GM23338 (cell line): ENCODE data around the gene CD247. TPM values are rescaled to one million over a fixed set of nuclear protein-coding genes. Genes with fewer than 3 reads are reported as not detected.

Experiments used
- ATAC-seq: fragments of 200-7000 bp; cut with Tn5 transposase; 3 replicates; pipeline ENCODE4 v1.9.1; 2020
- DNase-seq: peaks from one replicate; pipeline ENCODE4 v3.0.0-alpha.2; 2015; ENCODE audit warnings: low spot score
- H2AFZ ChIP-seq: fragments of 200-600 bp; sonication (generic); 2 replicates; pipeline ENCODE4 v1.8.0; 2016; ENCODE audit warnings: antibody characterized with exemption, mild to moderate bottlenecking, moderate library complexity
- H3F3A ChIP-seq: fragments of 200-600 bp; sonication (generic); replicated peaks from 2 replicates; pipeline ENCODE4 v1.8.0; 2017; ENCODE audit warnings: antibody characterized with exemption, mixed run types, low read depth
- H3K27ac ChIP-seq: fragments of 200-600 bp; sonication (generic); 2 replicates; pipeline ENCODE4 v1.6.1; 2016; ENCODE audit warnings: low read depth
- H3K27me3 ChIP-seq: fragments of 200-600 bp; sonication (generic); 2 replicates; pipeline ENCODE4 v1.8.0; 2016; ENCODE audit warnings: mild to moderate bottlenecking, mixed run types, moderate library complexity; ENCODE audit not compliant: insufficient read depth
- H3K36me3 ChIP-seq: fragments of 200-600 bp; sonication (generic); 2 replicates; pipeline ENCODE4 v1.8.0; 2016; ENCODE audit warnings: mild to moderate bottlenecking; ENCODE audit not compliant: insufficient read depth
- H3K4me1 ChIP-seq: fragments of 200-600 bp; sonication (generic); 2 replicates; pipeline ENCODE4 v1.8.0; 2016; ENCODE audit warnings: mild to moderate bottlenecking, moderate library complexity; ENCODE audit not compliant: insufficient read depth
- H3K4me2 ChIP-seq: fragments of 200-600 bp; sonication (generic); 2 replicates; pipeline ENCODE4 v1.7.1; 2017; ENCODE audit warnings: mixed run types
- H3K4me3 ChIP-seq: fragments of 200-600 bp; sonication (generic); 2 replicates; pipeline ENCODE4 v1.6.1; 2016; ENCODE audit warnings: mixed run types
- H3K79me2 ChIP-seq: fragments of 200-600 bp; sonication (generic); replicated peaks from 2 replicates; pipeline ENCODE4 v1.8.0; 2017; ENCODE audit warnings: mild to moderate bottlenecking; ENCODE audit not compliant: insufficient read depth
- H3K9me2 ChIP-seq: fragments of 200-600 bp; sonication (generic); 2 replicates; pipeline ENCODE4 v1.8.0; 2017; ENCODE audit not compliant: insufficient read depth
- H4K20me1 ChIP-seq: fragments of 200-600 bp; sonication (generic); replicated peaks from 2 replicates; pipeline ENCODE4 v1.8.0; 2017; ENCODE audit warnings: mild to moderate bottlenecking; ENCODE audit not compliant: insufficient read depth
- H3K27ac Mint-ChIP-seq: 2 replicates; pipeline ENCODE4 v1.8.0; 2020; ENCODE audit warnings: inconsistent platforms, mild to moderate bottlenecking, moderate library complexity, mixed read lengths
- H3K27me3 Mint-ChIP-seq: 3 replicates; pipeline ENCODE4 v1.8.0; 2022; ENCODE audit warnings: low read depth, mild to moderate bottlenecking, moderate library complexity, mixed read lengths, inconsistent platforms; ENCODE audit not compliant: insufficient read depth, poor library complexity
- H3K36me3 Mint-ChIP-seq: 3 replicates; pipeline ENCODE4 v1.8.0; 2021; ENCODE audit warnings: low read depth, mild to moderate bottlenecking, inconsistent platforms, moderate library complexity, mixed read lengths
- H3K4me1 Mint-ChIP-seq: 3 replicates; pipeline ENCODE4 v1.8.0; 2020; ENCODE audit warnings: mild to moderate bottlenecking, inconsistent platforms, mixed read lengths
- H3K4me3 Mint-ChIP-seq: 3 replicates; pipeline ENCODE4 v1.8.0; 2021; ENCODE audit warnings: moderate library complexity, mild to moderate bottlenecking, inconsistent platforms, mixed read lengths
- H3K9me3 Mint-ChIP-seq: 3 replicates; pipeline ENCODE4 v1.8.0; 2020; ENCODE audit warnings: moderate library complexity, mild to moderate bottlenecking, inconsistent platforms, mixed read lengths
- CREB1 ChIP-seq: fragments of 250-450 bp; sonication (Bioruptor Pico); IDR thresholded peaks from 2 replicates; pipeline ENCODE4 v1.5.0; 2020; ENCODE audit warnings: low read depth, mild to moderate bottlenecking, moderate library complexity
- ETS1 ChIP-seq: IDR thresholded peaks from 2 replicates; pipeline ENCODE4 v1.6.1; 2016; ENCODE audit warnings: antibody characterized with exemption
- EZH2phosphoT487 ChIP-seq: fragments of 200-600 bp; sonication (generic); IDR thresholded peaks from one replicate; pipeline ENCODE4 v1.8.1; 2018; ENCODE audit warnings: antibody characterized with exemption; ENCODE audit not compliant: unreplicated experiment
- NANOG ChIP-seq: IDR thresholded peaks from 2 replicates; pipeline ENCODE4 v1.6.1; 2016; ENCODE audit warnings: antibody characterized with exemption, borderline replicate concordance
- REST ChIP-seq: IDR thresholded peaks from one replicate; pipeline ENCODE4 v1.6.1; 2018; ENCODE audit warnings: antibody characterized with exemption; ENCODE audit not compliant: unreplicated experiment
- STAT1 ChIP-seq: IDR thresholded peaks from one replicate; pipeline ENCODE4 v1.6.1; 2016; ENCODE audit warnings: antibody characterized with exemption; ENCODE audit not compliant: unreplicated experiment
- ZNF114 ChIP-seq: fragments of 250-450 bp; sonication (Bioruptor Pico); IDR thresholded peaks from 2 replicates; pipeline ENCODE4 v1.5.0; 2020; ENCODE audit warnings: mild to moderate bottlenecking, moderate library complexity
- polyA plus RNA-seq: library from polyadenylated mRNA; unstranded; fragments of >200 nt; fragmentation: Nextera tagmentation; extraction: Ambion mirVana; gene quantifications from 2 replicates; pipeline ENCODE4 v1.2.1, GENCODE V29; 2016
- total RNA-seq: library from RNA; depleted of rRNA; stranded (reverse); fragments of >200 nt; shearing (Covaris generic); gene quantifications from 2 replicates; pipeline ENCODE4 v1.2.3, GENCODE V29; 2014
- TF ChIP-seq, protein P1 (sequence below), 2 experiments: fragments of 200-600 bp in 1 of 2; sonication (generic) in 1 of 2; conservative IDR thresholded peaks; 2 replicates each; pipeline versions ENCODE4 v1.5.1 to v1.6.1; 2016 to 2017; ENCODE audit warnings: antibody characterized with exemption in 2 of 2, low read depth in 2 of 2, mild to moderate bottlenecking in 2 of 2, moderate library complexity in 1 of 2

Gene CD247
- total and polyA plus RNA-seq, 2 experiments from 2014 or later = 1.2 to 1.4 TPM

DNA sequence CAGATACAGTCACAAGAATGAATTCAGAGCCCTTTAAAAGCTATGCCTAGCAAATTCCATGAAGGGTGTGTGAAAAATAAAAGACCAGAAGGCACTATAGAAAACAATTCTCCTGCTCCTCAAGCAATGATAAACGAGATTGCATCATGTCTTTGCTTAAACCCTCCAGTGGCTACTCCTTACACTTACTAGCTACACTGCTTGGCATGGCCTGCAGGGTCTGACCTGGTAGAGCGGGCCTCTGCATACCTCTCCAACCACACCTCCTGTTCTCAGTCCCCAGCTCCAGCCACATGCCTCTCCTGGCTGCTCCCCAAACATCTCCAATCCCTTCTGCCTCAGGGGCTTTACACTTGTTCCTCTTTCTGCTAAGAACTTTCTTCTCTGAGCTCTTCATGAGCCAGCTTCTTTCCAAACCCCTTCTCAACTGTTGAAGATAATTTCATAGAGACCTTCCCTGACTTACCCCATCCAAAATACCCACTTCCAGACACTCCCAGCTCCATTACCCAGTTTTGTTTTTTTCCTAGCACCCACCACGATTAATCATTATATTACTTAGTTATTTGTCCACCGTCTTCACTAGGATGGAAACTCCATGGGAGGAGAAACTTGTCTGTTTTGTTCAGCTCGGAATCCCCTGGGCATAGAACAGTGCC, 46.4 kb upstream of the CD247 start:
- H4K20me1 ChIP-seq = no peaks in the 10 kb centered on the region

GRCh38 chr1:167563579-167564246, 45.4 kb upstream of the CD247 start:
- peaks cover 13% of the 10 kb centered on the region; the same call in 2 of the 3 replicates for H3K4me1 Mint-ChIP-seq
- H3K9me2 ChIP-seq = no peaks in the 10 kb centered on the region
- no peak overlapping the region for H3K27ac Mint-ChIP-seq
- peaks cover 7% of the 10 kb centered on the region; the same call in 1 of the 2 replicates for H3K4me1 ChIP-seq
- H3F3A ChIP-seq = no peaks in the 10 kb centered on the region
- H3K4me2 ChIP-seq = no peak overlapping the region
- H3K27ac ChIP-seq = no peak overlapping the region
- peak overlapping the region; percentile 93; the same call in 1 of the 2 replicates for H2AFZ ChIP-seq
- H3K4me3 Mint-ChIP-seq = no peak overlapping the region
- no peaks in the 10 kb centered on the region for H3K27me3 ChIP-seq
- no peaks in the 10 kb centered on the region for H4K20me1 ChIP-seq
- H3K79me2 ChIP-seq = no peaks in the 10 kb centered on the region
- no peak for DNase-seq
- no peaks in the 10 kb centered on the region for H3K36me3 ChIP-seq
- H3K4me3 ChIP-seq = no peak overlapping the region
- no peaks in the 10 kb centered on the region for H3K36me3 Mint-ChIP-seq
- H3K9me3 Mint-ChIP-seq = no peaks in the 10 kb centered on the region
- ATAC-seq = no peak
- peaks cover 1% of the 10 kb centered on the region for H3K27me3 Mint-ChIP-seq
- TF ChIP-seq CREB1 (CRISPR knock-in tag) (no peak), NANOG (no peak), ZNF114 (CRISPR knock-in tag) (no peak), EZH2phosphoT487 (no peak), ETS1 (no peak), STAT1 (no peak), REST (no peak)
- TF ChIP-seq, protein P1, sequence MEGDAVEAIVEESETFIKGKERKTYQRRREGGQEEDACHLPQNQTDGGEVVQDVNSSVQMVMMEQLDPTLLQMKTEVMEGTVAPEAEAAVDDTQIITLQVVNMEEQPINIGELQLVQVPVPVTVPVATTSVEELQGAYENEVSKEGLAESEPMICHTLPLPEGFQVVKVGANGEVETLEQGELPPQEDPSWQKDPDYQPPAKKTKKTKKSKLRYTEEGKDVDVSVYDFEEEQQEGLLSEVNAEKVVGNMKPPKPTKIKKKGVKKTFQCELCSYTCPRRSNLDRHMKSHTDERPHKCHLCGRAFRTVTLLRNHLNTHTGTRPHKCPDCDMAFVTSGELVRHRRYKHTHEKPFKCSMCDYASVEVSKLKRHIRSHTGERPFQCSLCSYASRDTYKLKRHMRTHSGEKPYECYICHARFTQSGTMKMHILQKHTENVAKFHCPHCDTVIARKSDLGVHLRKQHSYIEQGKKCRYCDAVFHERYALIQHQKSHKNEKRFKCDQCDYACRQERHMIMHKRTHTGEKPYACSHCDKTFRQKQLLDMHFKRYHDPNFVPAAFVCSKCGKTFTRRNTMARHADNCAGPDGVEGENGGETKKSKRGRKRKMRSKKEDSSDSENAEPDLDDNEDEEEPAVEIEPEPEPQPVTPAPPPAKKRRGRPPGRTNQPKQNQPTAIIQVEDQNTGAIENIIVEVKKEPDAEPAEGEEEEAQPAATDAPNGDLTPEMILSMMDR (conservative IDR thresholded peaks at IDR 0.05; ENCODE audit: low read depth in 2 of 2) = no peak

More for the DNA sequence above, 46.4 kb upstream of the CD247 start:
- no peaks in the 10 kb centered on the region for H3K9me3 Mint-ChIP-seq
- H3K36me3 Mint-ChIP-seq = no peaks in the 10 kb centered on the region
- Histone ChIP-seq H3K36me3 (no peaks in the 10 kb centered on the region), H3K4me3 (no peak overlapping the region), H3K27ac (no peak overlapping the region), H2AFZ (peak overlapping the region; percentile 93), H3K79me2 (no peaks in the 10 kb centered on the region), H3K27me3 (no peaks in the 10 kb centered on the region), H3K9me2 (no peaks in the 10 kb centered on the region), H3F3A (no peaks in the 10 kb centered on the region), H3K4me2 (no peak overlapping the region), H3K4me1 (peaks cover 7% of the 10 kb centered on the region; the same call in 1 of the 2 replicates)
- H3K27me3 Mint-ChIP-seq = peaks cover 1% of the 10 kb centered on the region
- H3K4me3 Mint-ChIP-seq = no peak overlapping the region
- peak; percentile 45 for DNase-seq
- ATAC-seq = peak; percentile 85
- peak overlapping the region; percentile 4 for H3K27ac Mint-ChIP-seq
- no peak for TF ChIP-seq REST
- H3K4me1 Mint-ChIP-seq = peaks cover 13% of the 10 kb centered on the region; the same call in 2 of the 3 replicates
